SK-N-MC (cell line): Measurements from ENCODE around the gene ST8SIA5.

Source experiments
- EZH2 ChIP-seq: fragments of 200-600 bp; sonication (generic); IDR thresholded peaks from one replicate; pipeline ENCODE4 v1.6.1; 2017; ENCODE audit warnings: antibody characterized with exemption
- FOXP2 ChIP-seq: optimal IDR thresholded peaks from 2 replicates; pipeline ENCODE3; 2011; ENCODE audit warnings: mild to moderate bottlenecking, moderate library complexity; ENCODE audit not compliant: insufficient read depth; ENCODE audit errors: extremely low read length, control extremely low read depth
- POLR2AphosphoS5 ChIP-seq: IDR thresholded peaks from 2 replicates; pipeline ENCODE4 v1.6.1; 2012; ENCODE audit warnings: mild to moderate bottlenecking, low read depth, low read length, borderline replicate concordance

- TF ChIP-seq EZH2 (no peak), POLR2AphosphoS5 (no peak), FOXP2 (no peak)
These were observed 20.1 kb downstream of the ST8SIA5 start for GRCh38 chr18:46736736-46737135.
